NB4 (cell line): Measurements from ENCODE around the gene MCC.

Source experiments
- POLR2A ChIP-seq: IDR thresholded peaks from 2 replicates; pipeline ENCODE4 v1.6.1; 2011; ENCODE audit warnings: mild to moderate bottlenecking; ENCODE audit not compliant: insufficient read length; ENCODE audit errors: extremely low read depth
- TF ChIP-seq, protein P1 (sequence below): IDR thresholded peaks from one replicate; pipeline ENCODE4 v1.5.1; 2012; ENCODE audit warnings: low read depth, low read length

DNA sequence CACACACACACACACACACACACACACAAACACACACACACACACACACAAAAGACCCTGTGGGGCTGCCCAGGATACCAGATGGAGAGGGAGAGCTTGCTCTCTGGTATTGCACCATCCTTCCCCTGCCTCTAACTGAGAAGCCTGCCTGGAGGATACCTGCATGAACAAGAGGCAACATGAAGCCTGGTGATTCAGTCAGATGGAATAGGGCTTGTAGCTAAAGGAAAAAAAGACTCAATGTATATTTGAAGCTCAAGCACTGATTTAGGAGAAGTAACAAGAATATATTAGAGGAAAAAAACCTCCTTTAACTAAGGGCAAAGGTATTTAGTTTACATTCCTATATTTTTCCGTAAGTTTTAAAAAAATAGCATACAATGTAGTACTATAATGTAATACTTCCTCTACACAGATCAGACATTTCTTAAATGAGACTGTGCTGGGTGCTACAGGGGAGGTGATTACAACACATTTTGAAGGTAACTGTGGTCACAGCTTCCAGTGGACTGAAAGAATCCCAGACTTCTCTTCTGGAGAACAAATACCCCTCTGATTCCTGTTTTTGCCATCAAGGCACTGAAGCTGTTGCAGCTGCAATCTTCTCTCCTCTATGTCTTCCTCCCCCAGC lies 342.4 kb downstream of the MCC start:
- TF ChIP-seq, protein P1, sequence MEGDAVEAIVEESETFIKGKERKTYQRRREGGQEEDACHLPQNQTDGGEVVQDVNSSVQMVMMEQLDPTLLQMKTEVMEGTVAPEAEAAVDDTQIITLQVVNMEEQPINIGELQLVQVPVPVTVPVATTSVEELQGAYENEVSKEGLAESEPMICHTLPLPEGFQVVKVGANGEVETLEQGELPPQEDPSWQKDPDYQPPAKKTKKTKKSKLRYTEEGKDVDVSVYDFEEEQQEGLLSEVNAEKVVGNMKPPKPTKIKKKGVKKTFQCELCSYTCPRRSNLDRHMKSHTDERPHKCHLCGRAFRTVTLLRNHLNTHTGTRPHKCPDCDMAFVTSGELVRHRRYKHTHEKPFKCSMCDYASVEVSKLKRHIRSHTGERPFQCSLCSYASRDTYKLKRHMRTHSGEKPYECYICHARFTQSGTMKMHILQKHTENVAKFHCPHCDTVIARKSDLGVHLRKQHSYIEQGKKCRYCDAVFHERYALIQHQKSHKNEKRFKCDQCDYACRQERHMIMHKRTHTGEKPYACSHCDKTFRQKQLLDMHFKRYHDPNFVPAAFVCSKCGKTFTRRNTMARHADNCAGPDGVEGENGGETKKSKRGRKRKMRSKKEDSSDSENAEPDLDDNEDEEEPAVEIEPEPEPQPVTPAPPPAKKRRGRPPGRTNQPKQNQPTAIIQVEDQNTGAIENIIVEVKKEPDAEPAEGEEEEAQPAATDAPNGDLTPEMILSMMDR, result no peak
- no peak for TF ChIP-seq POLR2A
